ENCODE measurements around the gene SNX24.

GRCh38 chr5:122982376-122982775 lies 137.0 kb downstream of the SNX24 start:
- no peak for TF ChIP-seq CTCF (tag by site-specific recombination; IDR thresholded peaks at IDR 0.05)
- TF ChIP-seq FEZF1 (tag by site-specific recombination; IDR thresholded peaks at IDR 0.05) = no peak
- TF ChIP-seq KLF16 (tag by site-specific recombination; IDR thresholded peaks at IDR 0.05) = no peak
- TF ChIP-seq ZFP3 (tag by site-specific recombination; IDR thresholded peaks at IDR 0.05; ENCODE audit: low read depth) = no peak
- TF ChIP-seq ZNF37A (tag by site-specific recombination; IDR thresholded peaks at IDR 0.05) = no peak
- TF ChIP-seq ZNF621 (tag by site-specific recombination; IDR thresholded peaks at IDR 0.05) = no peak
- no peak for TF ChIP-seq ZNF184 (tag by site-specific recombination; IDR thresholded peaks at IDR 0.05)
- TF ChIP-seq ZNF133 (tag by site-specific recombination; IDR thresholded peaks at IDR 0.05) = no peak
- TF ChIP-seq ZNF600 (tag by site-specific recombination; IDR thresholded peaks at IDR 0.05) = no peak
- no peak for TF ChIP-seq ZNF626 (tag by site-specific recombination; IDR thresholded peaks at IDR 0.05)
- TF ChIP-seq ZNF433 (tag by site-specific recombination; IDR thresholded peaks at IDR 0.05; ENCODE audit: low read depth) = no peak
- TF ChIP-seq, protein P1, sequence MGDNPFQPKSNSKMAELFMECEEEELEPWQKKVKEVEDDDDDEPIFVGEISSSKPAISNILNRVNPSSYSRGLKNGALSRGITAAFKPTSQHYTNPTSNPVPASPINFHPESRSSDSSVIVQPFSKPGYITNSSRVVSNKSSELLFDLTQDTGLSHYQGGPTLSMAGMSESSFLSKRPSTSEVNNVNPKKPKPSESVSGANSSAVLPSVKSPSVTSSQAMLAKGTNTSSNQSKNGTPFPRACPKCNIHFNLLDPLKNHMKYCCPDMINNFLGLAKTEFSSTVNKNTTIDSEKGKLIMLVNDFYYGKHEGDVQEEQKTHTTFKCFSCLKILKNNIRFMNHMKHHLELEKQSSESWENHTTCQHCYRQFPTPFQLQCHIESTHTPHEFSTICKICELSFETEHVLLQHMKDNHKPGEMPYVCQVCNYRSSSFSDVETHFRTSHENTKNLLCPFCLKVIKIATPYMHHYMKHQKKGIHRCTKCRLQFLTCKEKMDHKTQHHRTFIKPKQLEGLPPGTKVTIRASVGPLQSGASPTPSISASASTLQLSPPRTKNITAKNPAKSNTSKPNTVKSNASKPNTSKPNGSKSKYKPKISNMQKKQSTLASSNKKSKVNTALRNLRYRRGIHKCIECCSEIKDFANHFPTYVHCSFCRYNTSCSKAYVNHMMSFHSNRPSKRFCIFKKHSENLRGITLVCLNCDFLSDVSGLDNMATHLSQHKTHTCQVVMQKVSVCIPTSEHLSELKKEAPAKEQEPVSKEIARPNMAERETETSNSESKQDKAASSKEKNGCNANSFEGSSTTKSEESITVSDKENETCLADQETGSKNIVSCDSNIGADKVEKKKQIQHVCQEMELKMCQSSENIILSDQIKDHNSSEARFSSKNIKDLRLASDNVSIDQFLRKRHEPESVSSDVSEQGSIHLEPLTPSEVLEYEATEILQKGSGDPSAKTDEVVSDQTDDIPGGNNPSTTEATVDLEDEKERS (tag by site-specific recombination; IDR thresholded peaks at IDR 0.05) = no peak
- TF ChIP-seq ZNF311 (tag by site-specific recombination; IDR thresholded peaks at IDR 0.05; ENCODE audit: borderline replicate concordance) = no peak

All from HEK293 (cell line).